T-helper 1 cell treated with Interleukin-12 subunit alpha and Interleukin-12 subunit beta and Interleukin-4 antibody, amounts not matched to agents 30 μg/mL and 1 μg/mL, for 36 hours (primary cell): ENCODE results near the gene LY6G6D.
A peak's percentile ranks its signal among the peaks of the same experiment; 100 is the strongest.

Experiments
- H3K27ac Mint-ChIP-seq: one replicate; pipeline ENCODE4 v1.8.0; 2021; ENCODE audit warnings: mild to moderate bottlenecking, mixed read lengths
- H3K27me3 Mint-ChIP-seq: one replicate; pipeline ENCODE4 v1.8.0; 2021; ENCODE audit warnings: low read depth, mixed read lengths
- H3K36me3 Mint-ChIP-seq: one replicate; pipeline ENCODE4 v1.8.0; 2021; ENCODE audit warnings: low read depth, mixed read lengths
- H3K4me1 Mint-ChIP-seq: one replicate; pipeline ENCODE4 v1.8.0; 2021; ENCODE audit warnings: low read depth, mixed read lengths
- H3K4me3 Mint-ChIP-seq: one replicate; pipeline ENCODE4 v1.8.0; 2021; ENCODE audit warnings: mild to moderate bottlenecking, moderate library complexity, mixed read lengths
- H3K9me3 Mint-ChIP-seq: one replicate; pipeline ENCODE4 v1.8.0; 2021; ENCODE audit warnings: mixed read lengths

LY6G6D gene

GRCh38 chr6:31715022-31715958, at the start of gene LY6G6D:
TSS of gene LY6G6D (plus strand) at chr6:31715348. CDS start at chr6:31715356, 8 bp downstream.
- H3K36me3 Mint-ChIP-seq, result no peaks in the 10 kb centered on the region
- H3K27ac Mint-ChIP-seq, result no peak within 1 kb of the TSS
- peaks cover 7% of the 10 kb centered on the region for H3K4me1 Mint-ChIP-seq
- H3K27me3 Mint-ChIP-seq, result peaks cover 14% of the 10 kb centered on the region
- no peak within 1 kb of the TSS for H3K4me3 Mint-ChIP-seq
- no peaks in the 10 kb centered on the region for H3K9me3 Mint-ChIP-seq

- H3K4me1 Mint-ChIP-seq, result peaks cover 50% of the 10 kb centered on the region
- no peaks in the 10 kb centered on the region for H3K27me3 Mint-ChIP-seq
- H3K36me3 Mint-ChIP-seq, result peaks cover 74% of the 10 kb centered on the region
- no peaks in the 10 kb centered on the region for H3K9me3 Mint-ChIP-seq
- H3K27ac Mint-ChIP-seq, result peak within 1 kb of the TSS; percentile 95
- peak within 1 kb of the TSS; percentile 95 for H3K4me3 Mint-ChIP-seq
Measured at GRCh38 chr6:31665501-31666336, 49.4 kb upstream of the LY6G6D start, which contains the start of gene CSNK2B. TSS of gene CSNK2B (plus strand) at chr6:31666080. CDS start at chr6:31666832, 752 bp downstream.

GRCh38 chr6:31666337-31666965, 48.7 kb upstream of the LY6G6D start:
- Mint-ChIP-seq H3K27me3 (no peaks in the 10 kb centered on the region), H3K36me3 (peaks cover 75% of the 10 kb centered on the region), H3K27ac (peak overlapping the region; percentile 95), H3K9me3 (no peaks in the 10 kb centered on the region), H3K4me1 (peaks cover 45% of the 10 kb centered on the region), H3K4me3 (peak overlapping the region; percentile 95)

- peaks cover 67% of the 10 kb centered on the region for H3K36me3 Mint-ChIP-seq
Measured at GRCh38 chr6:31669676-31670075, 45.5 kb upstream of the LY6G6D start, which contains the start of gene LY6G5B. TSS of gene LY6G5B (plus strand) at chr6:31669976. CDS start at chr6:31670951, 975 bp downstream.

GRCh38 chr6:31676322-31676903, 38.7 kb upstream of the LY6G6D start:
- Mint-ChIP-seq H3K27ac (no peak overlapping the region), H3K36me3 (peaks cover 18% of the 10 kb centered on the region), H3K4me3 (no peak overlapping the region), H3K9me3 (no peaks in the 10 kb centered on the region), H3K4me1 (peaks cover 22% of the 10 kb centered on the region), H3K27me3 (no peaks in the 10 kb centered on the region)

More at GRCh38 chr6:31669676-31670075, 45.5 kb upstream of the LY6G6D start, which contains the start of gene LY6G5B:
- H3K4me1 Mint-ChIP-seq, result peaks cover 24% of the 10 kb centered on the region
- no peak within 1 kb of the TSS for H3K4me3 Mint-ChIP-seq
- no peak within 1 kb of the TSS for H3K27ac Mint-ChIP-seq
- H3K9me3 Mint-ChIP-seq, result no peaks in the 10 kb centered on the region
- no peaks in the 10 kb centered on the region for H3K27me3 Mint-ChIP-seq

GRCh38 chr6:31676904-31677303, 38.2 kb upstream of the LY6G6D start:
- Mint-ChIP-seq H3K9me3 (no peaks in the 10 kb centered on the region), H3K4me3 (no peak overlapping the region), H3K4me1 (peaks cover 24% of the 10 kb centered on the region), H3K36me3 (peaks cover 16% of the 10 kb centered on the region), H3K27ac (no peak overlapping the region), H3K27me3 (no peaks in the 10 kb centered on the region)

GRCh38 chr6:31677955-31678354, 37.2 kb upstream of the LY6G6D start:
- Mint-ChIP-seq H3K4me3 (no peak overlapping the region), H3K27me3 (no peaks in the 10 kb centered on the region), H3K27ac (no peak overlapping the region), H3K4me1 (peaks cover 24% of the 10 kb centered on the region), H3K36me3 (peaks cover 8% of the 10 kb centered on the region), H3K9me3 (no peaks in the 10 kb centered on the region)

- Mint-ChIP-seq H3K36me3 (peaks cover 5% of the 10 kb centered on the region), H3K4me1 (peaks cover 24% of the 10 kb centered on the region), H3K27ac (peak within 1 kb of the TSS; percentile 76), H3K9me3 (no peaks in the 10 kb centered on the region), H3K27me3 (no peaks in the 10 kb centered on the region), H3K4me3 (peak within 1 kb of the TSS; percentile 81)
Measured at GRCh38 chr6:31680226-31681134, 34.7 kb upstream of the LY6G6D start, which contains the start of gene LY6G5C. TSS of gene LY6G5C (minus strand) at chr6:31681067. CDS start at chr6:31680373, 694 bp downstream.

- Mint-ChIP-seq H3K9me3 (no peaks in the 10 kb centered on the region), H3K4me3 (peak overlapping the region; percentile 81), H3K36me3 (peaks cover 8% of the 10 kb centered on the region), H3K4me1 (peaks cover 24% of the 10 kb centered on the region), H3K27ac (peak overlapping the region; percentile 76), H3K27me3 (no peaks in the 10 kb centered on the region)
Measured at GRCh38 chr6:31681135-31681671, 33.9 kb upstream of the LY6G6D start.

- Mint-ChIP-seq H3K36me3 (peaks cover 19% of the 10 kb centered on the region), H3K4me1 (peaks cover 18% of the 10 kb centered on the region), H3K9me3 (no peaks in the 10 kb centered on the region), H3K4me3 (no peak overlapping the region), H3K27me3 (no peaks in the 10 kb centered on the region), H3K27ac (no peak overlapping the region)
Measured at GRCh38 chr6:31683591-31683990, 31.6 kb upstream of the LY6G6D start.

- no peak overlapping the region for H3K4me3 Mint-ChIP-seq
- H3K4me1 Mint-ChIP-seq, result peaks cover 1% of the 10 kb centered on the region
Measured at GRCh38 chr6:31686483-31686882, 28.7 kb upstream of the LY6G6D start.

GRCh38 chr6:31687321-31687720, 27.8 kb upstream of the LY6G6D start:
- H3K27ac Mint-ChIP-seq, result no peak overlapping the region
- no peaks in the 10 kb centered on the region for H3K27me3 Mint-ChIP-seq
- H3K4me1 Mint-ChIP-seq, result no peaks in the 10 kb centered on the region
- peaks cover 31% of the 10 kb centered on the region for H3K36me3 Mint-ChIP-seq
- H3K4me3 Mint-ChIP-seq, result no peak overlapping the region
- H3K9me3 Mint-ChIP-seq, result no peaks in the 10 kb centered on the region

More at GRCh38 chr6:31686483-31686882, 28.7 kb upstream of the LY6G6D start:
- Mint-ChIP-seq H3K27ac (no peak overlapping the region), H3K27me3 (no peaks in the 10 kb centered on the region), H3K36me3 (peaks cover 31% of the 10 kb centered on the region), H3K9me3 (no peaks in the 10 kb centered on the region)
